ENCODE measurements around the gene DAPK2. TPM values are rescaled to one million over a fixed set of nuclear protein-coding genes. Genes with fewer than 3 reads are reported as not detected.

The DAPK2 gene
- total RNA-seq, 2 experiments from 2014 or later = 0.29 to 0.60 TPM

DNA sequence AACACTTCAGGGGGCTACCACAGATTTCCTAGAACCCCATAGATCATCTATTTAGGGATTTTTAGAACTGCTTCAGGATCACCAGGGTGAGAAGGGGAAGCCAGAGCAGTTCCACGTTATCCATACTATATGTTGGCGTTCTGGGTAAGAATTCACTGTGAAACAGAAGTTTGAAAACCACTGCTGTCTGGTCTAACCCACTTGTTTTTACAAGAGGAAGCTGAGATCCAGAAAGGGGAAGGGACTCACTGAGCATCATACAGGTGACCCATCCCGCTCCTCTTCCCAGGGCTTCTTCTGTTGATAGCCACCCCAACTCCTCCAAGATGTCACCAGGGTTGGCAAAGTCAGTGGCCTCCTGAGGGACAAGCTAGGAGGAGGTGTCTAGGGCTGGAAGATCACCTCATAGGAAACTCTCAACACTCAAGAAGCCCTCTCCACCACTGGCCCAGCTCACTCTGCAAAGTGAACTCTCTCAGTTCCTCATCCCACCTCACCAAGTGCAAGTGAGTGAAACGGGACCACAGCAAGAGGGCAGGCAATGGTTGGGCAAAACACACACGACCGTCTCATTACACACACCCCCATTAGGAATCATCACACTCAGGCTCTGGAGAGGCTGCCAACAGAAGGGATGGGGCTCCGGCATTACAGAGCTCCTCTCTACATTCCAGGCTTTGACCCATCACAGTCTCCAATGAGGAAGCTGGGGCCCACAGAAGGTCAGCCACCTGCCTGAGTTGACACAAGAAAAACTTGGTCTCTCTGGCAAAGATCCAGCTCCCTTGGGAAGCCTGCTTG lies 1.8 kb downstream of the DAPK2 start:
- no peak for DNase-seq
- peaks cover 26% of the 10 kb centered on the region for H3K27me3 Mint-ChIP-seq
- H3K4me3 Mint-ChIP-seq = no peak overlapping the region
- no peaks in the 10 kb centered on the region for H3K36me3 Mint-ChIP-seq
- no peak overlapping the region for H3K27ac Mint-ChIP-seq
- no peaks in the 10 kb centered on the region for H3K9me3 Mint-ChIP-seq
- H3K4me1 Mint-ChIP-seq = peaks cover 6% of the 10 kb centered on the region

DNA sequence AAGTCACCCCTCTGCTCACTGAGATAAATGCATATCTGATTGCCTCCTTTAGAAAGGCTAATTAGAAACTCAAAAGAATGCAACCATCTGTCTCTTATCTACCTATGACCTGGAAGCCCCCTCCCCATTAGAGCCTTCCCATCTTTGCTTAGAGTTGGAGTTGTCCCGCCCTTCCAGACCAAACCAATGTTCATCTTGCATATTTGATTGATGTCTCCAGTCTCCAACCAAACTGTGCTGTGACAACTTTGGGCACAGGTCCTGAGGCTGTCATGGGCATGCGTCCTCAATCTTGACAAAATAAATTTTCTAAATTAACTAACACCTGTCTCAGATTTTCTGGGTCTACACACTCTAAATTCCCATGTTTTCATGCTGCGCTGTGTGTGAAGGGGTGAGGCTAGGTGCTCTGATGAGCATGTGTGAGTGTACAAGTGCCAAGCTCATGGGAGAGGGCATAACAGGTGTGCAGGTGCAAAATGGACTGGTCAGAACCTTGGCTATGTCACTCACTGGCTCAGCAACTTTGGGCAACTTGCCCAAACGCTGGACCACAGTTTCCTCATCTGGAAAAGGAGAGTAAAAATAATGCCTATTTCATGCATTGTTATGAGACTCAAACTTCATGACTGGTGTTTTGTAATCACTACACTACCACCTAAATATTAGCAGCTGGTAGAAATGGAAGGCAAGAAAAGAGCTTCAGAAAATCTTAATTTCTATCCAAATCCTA lies 7.2 kb downstream of the DAPK2 start:
- Mint-ChIP-seq H3K4me1 (no peaks in the 10 kb centered on the region), H3K36me3 (no peaks in the 10 kb centered on the region), H3K27ac (no peak overlapping the region), H3K4me3 (no peak overlapping the region), H3K9me3 (no peaks in the 10 kb centered on the region), H3K27me3 (no peaks in the 10 kb centered on the region)
- no peak for DNase-seq

- no peak for DNase-seq
- Mint-ChIP-seq H3K4me1 (no peaks in the 10 kb centered on the region), H3K27ac (no peak overlapping the region), H3K36me3 (no peaks in the 10 kb centered on the region), H3K4me3 (no peak overlapping the region), H3K9me3 (no peaks in the 10 kb centered on the region), H3K27me3 (no peaks in the 10 kb centered on the region)
Measured at GRCh38 chr15:64037966-64038365, 8.3 kb downstream of the DAPK2 start.

- Mint-ChIP-seq H3K27ac (no peak overlapping the region), H3K27me3 (no peaks in the 10 kb centered on the region), H3K36me3 (no peaks in the 10 kb centered on the region), H3K4me3 (no peak overlapping the region), H3K4me1 (peaks cover 4% of the 10 kb centered on the region), H3K9me3 (no peaks in the 10 kb centered on the region)
- no peak for DNase-seq
Measured at GRCh38 chr15:64037116-64037515, 9.2 kb downstream of the DAPK2 start.

GRCh38 chr15:64035525-64035924 lies 10.8 kb downstream of the DAPK2 start:
- no peak for DNase-seq
- Mint-ChIP-seq H3K9me3 (no peaks in the 10 kb centered on the region), H3K4me3 (no peak overlapping the region), H3K27ac (no peak overlapping the region), H3K36me3 (no peaks in the 10 kb centered on the region), H3K4me1 (peaks cover 6% of the 10 kb centered on the region), H3K27me3 (no peaks in the 10 kb centered on the region)

GRCh38 chr15:64034519-64034918 lies 11.8 kb downstream of the DAPK2 start:
- no peak overlapping the region for H3K4me3 Mint-ChIP-seq
- peaks cover 9% of the 10 kb centered on the region for H3K4me1 Mint-ChIP-seq
- no peaks in the 10 kb centered on the region for H3K9me3 Mint-ChIP-seq
- H3K36me3 Mint-ChIP-seq = no peaks in the 10 kb centered on the region
- no peaks in the 10 kb centered on the region for H3K27me3 Mint-ChIP-seq
- H3K27ac Mint-ChIP-seq = no peak overlapping the region
- DNase-seq = no peak

GRCh38 chr15:64032329-64032728 lies 14.0 kb downstream of the DAPK2 start:
- no peaks in the 10 kb centered on the region for H3K36me3 Mint-ChIP-seq
- H3K27ac Mint-ChIP-seq = no peak overlapping the region
- no peak overlapping the region for H3K4me3 Mint-ChIP-seq
- H3K4me1 Mint-ChIP-seq = peaks cover 20% of the 10 kb centered on the region
- no peaks in the 10 kb centered on the region for H3K9me3 Mint-ChIP-seq
- H3K27me3 Mint-ChIP-seq = no peaks in the 10 kb centered on the region
- no peak for DNase-seq

DNA sequence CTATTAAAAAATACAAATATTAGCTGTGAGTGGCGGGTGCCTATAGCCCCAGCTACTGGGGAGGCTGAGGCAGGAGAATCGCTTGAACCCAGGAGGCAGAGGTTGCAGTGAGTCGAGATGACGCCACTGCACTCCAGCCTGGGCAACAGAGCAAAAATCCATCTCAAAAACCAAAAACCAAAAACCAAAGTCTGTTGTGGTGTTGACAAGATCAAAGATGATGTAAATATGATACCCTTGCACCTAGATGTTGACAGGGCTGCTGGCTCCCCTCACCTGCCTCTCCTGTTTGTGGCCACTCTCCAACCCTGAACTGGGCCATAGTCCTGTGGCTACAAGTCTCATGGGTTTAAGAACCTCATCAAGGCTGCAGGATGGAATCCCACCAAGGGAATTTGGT lies 16.2 kb downstream of the DAPK2 start:
- DNase-seq = no peak
- Mint-ChIP-seq H3K4me1 (peaks cover 20% of the 10 kb centered on the region), H3K4me3 (no peak overlapping the region), H3K9me3 (no peaks in the 10 kb centered on the region), H3K27me3 (no peaks in the 10 kb centered on the region), H3K27ac (no peak overlapping the region), H3K36me3 (no peaks in the 10 kb centered on the region)

- Mint-ChIP-seq H3K27me3 (no peaks in the 10 kb centered on the region), H3K4me3 (no peak overlapping the region), H3K9me3 (no peaks in the 10 kb centered on the region), H3K27ac (no peak overlapping the region), H3K4me1 (peaks cover 20% of the 10 kb centered on the region), H3K36me3 (no peaks in the 10 kb centered on the region)
- no peak for DNase-seq
Measured at GRCh38 chr15:64029633-64030032, 16.7 kb downstream of the DAPK2 start.

DNA sequence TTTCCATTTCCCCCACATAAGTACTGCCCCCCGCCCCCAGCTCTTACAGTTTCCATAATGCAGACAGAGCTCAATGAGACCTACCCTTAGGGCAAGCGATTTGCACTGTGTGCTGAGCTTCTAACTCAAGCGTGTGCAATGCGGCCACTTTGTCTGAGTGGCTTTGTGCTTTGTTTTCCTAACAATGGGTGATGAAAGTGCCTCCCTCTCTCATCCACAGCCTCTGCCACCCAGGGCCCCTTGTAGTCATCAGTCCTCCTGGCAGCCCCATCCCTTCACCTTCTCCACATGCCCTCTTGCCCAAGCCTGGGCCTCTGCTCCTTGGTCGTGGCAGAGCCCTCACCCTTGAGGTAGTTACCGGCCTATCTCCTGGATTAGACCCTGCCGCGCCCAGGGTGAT lies 17.2 kb downstream of the DAPK2 start:
- no peak overlapping the region for H3K27ac Mint-ChIP-seq
- H3K27me3 Mint-ChIP-seq = no peaks in the 10 kb centered on the region
- peaks cover 20% of the 10 kb centered on the region for H3K4me1 Mint-ChIP-seq
- H3K36me3 Mint-ChIP-seq = no peaks in the 10 kb centered on the region
- H3K4me3 Mint-ChIP-seq = no peak overlapping the region
- no peaks in the 10 kb centered on the region for H3K9me3 Mint-ChIP-seq
- no peak for DNase-seq

DNA sequence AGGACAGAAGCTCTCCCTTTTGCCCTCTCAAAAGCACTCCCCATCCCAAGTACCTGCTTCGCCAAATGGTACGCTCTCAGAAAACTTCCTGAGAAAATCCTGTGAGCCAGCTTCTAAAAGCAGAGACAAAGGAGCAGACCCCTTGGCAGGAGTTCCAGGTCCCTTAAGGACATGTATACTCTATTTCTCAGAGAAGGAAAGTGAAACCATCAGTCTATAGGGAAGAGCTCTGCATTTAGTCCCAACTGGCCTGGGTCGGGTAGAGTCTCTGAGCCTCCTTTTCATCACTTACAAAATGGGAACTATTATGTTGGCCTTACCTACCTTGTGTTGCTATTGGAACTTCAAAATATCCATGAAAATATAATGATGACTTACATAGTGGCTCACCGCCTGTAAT lies 19.7 kb downstream of the DAPK2 start:
- no peak overlapping the region for H3K27ac Mint-ChIP-seq
- H3K4me1 Mint-ChIP-seq = peaks cover 14% of the 10 kb centered on the region
- no peak overlapping the region for H3K4me3 Mint-ChIP-seq
- no peak for DNase-seq
- H3K9me3 Mint-ChIP-seq = no peaks in the 10 kb centered on the region
- no peaks in the 10 kb centered on the region for H3K36me3 Mint-ChIP-seq
- H3K27me3 Mint-ChIP-seq = no peaks in the 10 kb centered on the region

DNA sequence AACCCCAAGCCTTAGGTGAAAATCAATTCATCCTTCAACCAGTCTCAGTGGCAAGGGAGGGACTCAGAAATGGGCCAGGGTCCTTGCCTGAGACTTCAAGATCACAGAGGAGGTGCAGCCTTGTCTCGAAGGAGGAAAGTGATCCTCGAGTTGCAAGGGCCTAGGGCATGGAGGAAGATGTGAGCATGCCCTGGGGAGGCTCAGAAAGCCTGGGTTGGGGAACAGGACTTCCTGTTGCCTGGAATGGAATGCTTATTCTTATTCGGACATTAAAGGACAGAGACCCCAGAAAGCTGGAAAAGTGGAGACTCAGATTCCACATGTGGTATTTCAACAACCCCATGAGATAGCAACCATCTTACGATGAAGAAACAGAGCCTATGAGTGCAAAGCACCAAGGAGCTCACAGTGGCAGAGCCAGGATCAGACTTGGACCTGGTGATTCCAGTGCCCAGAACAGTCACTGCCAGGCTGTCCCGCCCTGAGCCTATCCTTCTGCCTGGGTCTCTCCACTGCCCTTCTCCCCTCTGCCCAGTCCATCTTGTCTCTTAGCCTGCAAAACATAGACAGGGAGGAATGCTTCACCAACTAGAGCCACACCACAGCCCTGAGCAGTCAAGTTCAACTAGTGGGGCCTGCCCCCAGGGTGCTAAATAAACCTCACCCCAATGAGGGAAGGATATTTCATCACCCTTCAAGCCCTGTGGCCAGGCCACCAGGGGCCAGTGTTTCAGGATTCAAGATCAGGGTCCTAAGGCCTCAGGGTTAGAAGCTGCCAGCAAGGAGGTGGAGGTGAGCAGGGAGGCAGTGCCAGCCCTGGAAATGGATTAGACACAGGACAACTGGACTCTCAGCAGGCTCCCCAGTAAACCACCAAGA lies 21.9 kb downstream of the DAPK2 start:
- no peak overlapping the region for H3K27ac Mint-ChIP-seq
- no peak overlapping the region for H3K4me3 Mint-ChIP-seq
- H3K36me3 Mint-ChIP-seq = no peaks in the 10 kb centered on the region
- no peaks in the 10 kb centered on the region for H3K27me3 Mint-ChIP-seq
- peaks cover 9% of the 10 kb centered on the region for H3K4me1 Mint-ChIP-seq
- no peaks in the 10 kb centered on the region for H3K9me3 Mint-ChIP-seq
- no peak for DNase-seq

DNA sequence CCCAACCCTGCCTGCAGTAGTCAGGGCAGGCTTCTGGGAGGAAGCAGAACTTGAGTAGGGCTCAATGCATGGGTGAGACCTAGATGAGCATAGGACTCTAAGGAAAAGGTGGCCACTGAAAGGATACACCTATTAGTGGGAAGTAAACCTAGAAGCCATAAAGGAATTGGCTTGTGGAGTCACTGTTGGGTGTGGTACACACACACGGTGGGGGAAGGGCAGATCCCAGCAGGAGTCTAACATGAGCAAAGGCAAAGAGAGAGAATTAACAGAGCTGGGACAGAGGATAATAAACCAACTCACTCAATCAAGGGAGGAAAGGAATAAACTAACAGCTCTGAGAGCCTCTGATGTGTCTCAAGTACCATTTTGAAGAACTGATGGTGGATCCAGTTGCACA lies 23.1 kb downstream of the DAPK2 start:
- Mint-ChIP-seq H3K36me3 (no peaks in the 10 kb centered on the region), H3K4me1 (peaks cover 3% of the 10 kb centered on the region), H3K9me3 (no peaks in the 10 kb centered on the region), H3K27ac (no peak overlapping the region), H3K27me3 (no peaks in the 10 kb centered on the region), H3K4me3 (no peak overlapping the region)
- DNase-seq = no peak

DNA sequence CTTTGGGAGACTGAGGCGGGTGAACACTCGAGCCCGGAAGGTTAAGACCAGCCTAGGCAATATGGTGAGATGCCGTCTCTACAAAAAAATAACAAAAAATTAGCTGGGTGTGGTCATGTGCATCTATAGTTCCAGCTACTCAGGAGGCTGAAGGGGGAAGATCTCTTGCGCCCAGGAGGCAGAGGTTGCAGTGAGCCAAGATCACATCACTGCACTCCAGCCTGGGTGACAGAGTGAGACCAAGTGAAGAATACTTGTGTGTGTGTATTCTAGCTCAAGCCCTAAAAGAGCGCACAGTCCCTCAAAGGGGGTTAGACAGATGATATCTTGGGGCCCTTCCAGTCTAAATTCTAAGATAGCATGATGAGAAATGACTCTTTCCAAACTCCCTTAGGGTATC lies 23.7 kb downstream of the DAPK2 start:
- H3K27me3 Mint-ChIP-seq = no peaks in the 10 kb centered on the region
- DNase-seq = no peak
- no peaks in the 10 kb centered on the region for H3K36me3 Mint-ChIP-seq
- H3K27ac Mint-ChIP-seq = no peak overlapping the region
- peaks cover under 1% of the 10 kb centered on the region for H3K4me1 Mint-ChIP-seq
- H3K9me3 Mint-ChIP-seq = no peaks in the 10 kb centered on the region
- no peak overlapping the region for H3K4me3 Mint-ChIP-seq

DNA sequence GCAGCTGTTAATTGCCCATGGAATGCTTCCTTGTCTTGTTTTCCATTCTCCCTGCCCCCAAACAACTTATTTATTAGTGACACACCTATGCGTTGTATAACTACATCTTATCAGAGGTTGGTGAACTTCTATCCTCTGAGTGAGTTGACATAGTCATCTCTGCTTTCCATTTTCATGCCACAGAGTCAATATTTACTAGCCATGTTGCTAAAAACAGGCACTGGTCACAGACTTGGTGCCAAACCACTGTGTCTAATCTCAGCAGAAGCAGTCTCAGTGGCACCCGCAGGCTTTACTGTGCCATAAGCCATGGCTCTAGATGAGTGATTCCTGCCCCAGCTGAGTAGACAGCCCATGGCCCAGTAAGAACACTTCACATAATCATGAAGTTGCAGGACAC lies 26.5 kb downstream of the DAPK2 start:
- H3K9me3 Mint-ChIP-seq = no peaks in the 10 kb centered on the region
- H3K4me1 Mint-ChIP-seq = no peaks in the 10 kb centered on the region
- no peaks in the 10 kb centered on the region for H3K36me3 Mint-ChIP-seq
- H3K27ac Mint-ChIP-seq = no peak overlapping the region
- no peak overlapping the region for H3K4me3 Mint-ChIP-seq
- H3K27me3 Mint-ChIP-seq = no peaks in the 10 kb centered on the region
- DNase-seq = no peak
